GM18858 (cell line): ENCODE results near the gene SLC22A16.
"Not testable (repeated sequence)": the region's sequence is repeated elsewhere in the genome, so short reads cannot be mapped to it uniquely, and the experiment has no call there.

ENCODE experiments used
- ATAC-seq: cut with Tn5 transposase; IDR thresholded peaks from one replicate; pipeline ENCODE4 v1.9.1; 2021; ENCODE audit not compliant: unreplicated experiment

SLC22A16 gene

GRCh38 chr6:110490110-110490509 lies 13.7 kb upstream of the SLC22A16 start:
- no peak for ATAC-seq

- ATAC-seq = no peak
Measured at GRCh38 chr6:110488606-110489190, 12.3 kb upstream of the SLC22A16 start.

GRCh38 chr6:110487968-110488381 lies 11.6 kb upstream of the SLC22A16 start:
- not testable (repeated sequence) for ATAC-seq

- ATAC-seq = no peak
Measured at GRCh38 chr6:110486756-110487155, 10.3 kb upstream of the SLC22A16 start.

- no peak for ATAC-seq
Measured at GRCh38 chr6:110485491-110485890, 9.1 kb upstream of the SLC22A16 start.

GRCh38 chr6:110484321-110484720 lies 7.9 kb upstream of the SLC22A16 start:
- ATAC-seq = no peak

- no peak for ATAC-seq
Measured at GRCh38 chr6:110482774-110483400, 6.5 kb upstream of the SLC22A16 start.

GRCh38 chr6:110481081-110481480 lies 4.7 kb upstream of the SLC22A16 start:
- no peak for ATAC-seq

- no peak for ATAC-seq
Measured at GRCh38 chr6:110475066-110475653, 1.3 kb downstream of the SLC22A16 start.

GRCh38 chr6:110474500-110474899 lies 1.9 kb downstream of the SLC22A16 start:
- no peak for ATAC-seq

GRCh38 chr6:110472739-110473138 lies 3.7 kb downstream of the SLC22A16 start:
- ATAC-seq = no peak

GRCh38 chr6:110471726-110472365 lies 4.6 kb downstream of the SLC22A16 start:
- ATAC-seq = no peak

- no peak for ATAC-seq
Measured at GRCh38 chr6:110468731-110469130, 7.7 kb downstream of the SLC22A16 start.

- no peak for ATAC-seq
Measured at GRCh38 chr6:110467566-110468140, 8.8 kb downstream of the SLC22A16 start.

- no peak for ATAC-seq
Measured at GRCh38 chr6:110462884-110463481, 13.4 kb downstream of the SLC22A16 start.

GRCh38 chr6:110461376-110461775 lies 15.0 kb downstream of the SLC22A16 start:
- no peak for ATAC-seq

GRCh38 chr6:110459137-110459536 lies 17.3 kb downstream of the SLC22A16 start:
- no peak for ATAC-seq

GRCh38 chr6:110458476-110458875 lies 17.9 kb downstream of the SLC22A16 start:
- ATAC-seq = no peak

GRCh38 chr6:110457567-110458175 lies 18.7 kb downstream of the SLC22A16 start:
- not testable (repeated sequence) for ATAC-seq

GRCh38 chr6:110456694-110457093 lies 19.7 kb downstream of the SLC22A16 start:
- ATAC-seq = no peak

GRCh38 chr6:110449541-110449895 lies 26.9 kb downstream of the SLC22A16 start:
- ATAC-seq = no peak
